ENCODE data around the gene EML6.

- TF ChIP-seq CTCF (conservative IDR thresholded peaks at IDR 0.05; ENCODE audit: low read depth, low read length) (no peak), EZH2 (IDR thresholded peaks at IDR 0.05; ENCODE audit: low read length, unreplicated experiment) (no peak), EZH2phosphoT487 (IDR thresholded peaks at IDR 0.05; ENCODE audit: borderline replicate concordance, low read length) (no peak)
Observed at GRCh38 chr2:55010149-55010591, 286.7 kb downstream of the EML6 start.
